Measurements from ENCODE around the gene AGT. TPM values are rescaled to one million over a fixed set of nuclear protein-coding genes. Genes with fewer than 3 reads are reported as not detected.
"Not testable (repeated sequence)": the region's sequence is repeated elsewhere in the genome, so short reads cannot be mapped to it uniquely, and the experiment has no call there.

The AGT gene
- total and polyA plus RNA-seq, 8 donors: 1.1 to 23.4 (median 8.6) TPM

GRCh38 chr1:230669543-230669942 is 44.4 kb downstream of the AGT start:
- no peak for TF ChIP-seq CTCF (IDR thresholded peaks at IDR 0.05)
- H3K9me3 ChIP-seq: no peaks in the 10 kb centered on the region
- no peak for DNase-seq
- peaks cover 0 to 8% (median 0%) of the 10 kb centered on the region in 3 donors for H3K4me1 ChIP-seq
- no peak for ATAC-seq
- no peak overlapping the region for H3K4me3 ChIP-seq
- no peaks in the 10 kb centered on the region for H3K27me3 ChIP-seq
- no peak overlapping the region for H3K27ac ChIP-seq
- FAIRE-seq: no peak
- 91 to 92% methylated on average over 8 of the region's 8 CpGs for WGBS, 2 donors
- peaks cover 0 to 28% (median 14%) of the 10 kb centered on the region in 3 donors for H3K36me3 ChIP-seq
- intact Hi-C loops (cut with DNase I): no loop called here

GRCh38 chr1:230668227-230668626 is 45.7 kb downstream of the AGT start:
- H3K36me3 ChIP-seq: peaks cover 0 to 38% (median 14%) of the 10 kb centered on the region in 3 donors
- WGBS, 2 donors: 88 to 89% methylated on average over 6 of the region's 6 CpGs
- no peak overlapping the region for H3K27ac ChIP-seq
- no peak for TF ChIP-seq CTCF (IDR thresholded peaks at IDR 0.05)
- DNase-seq (no peak), FAIRE-seq (no peak), ATAC-seq (no peak)
- no peaks in the 10 kb centered on the region for H3K9me3 ChIP-seq
- no peak overlapping the region for H3K4me3 ChIP-seq
- intact Hi-C loops (cut with DNase I): no loop called here
- H3K27me3 ChIP-seq: no peaks in the 10 kb centered on the region
- peaks cover 0 to 5% (median 0%) of the 10 kb centered on the region in 3 donors for H3K4me1 ChIP-seq

- intact Hi-C loops (cut with DNase I): no loop called here
Measured at GRCh38 chr1:230661976-230662375, 51.9 kb downstream of the AGT start.

GRCh38 chr1:230658691-230659090 is 55.2 kb downstream of the AGT start:
- no peaks in the 10 kb centered on the region for H3K4me1 ChIP-seq
- no peak overlapping the region for H3K27ac ChIP-seq
- H3K36me3 ChIP-seq: peaks cover 0 to 28% (median 0%) of the 10 kb centered on the region in 3 donors
- H3K4me3 ChIP-seq: no peak overlapping the region
- H3K27me3 ChIP-seq: no peaks in the 10 kb centered on the region
- intact Hi-C loops (cut with DNase I): no loop called here
- no peak for TF ChIP-seq CTCF (IDR thresholded peaks at IDR 0.05)
- ATAC-seq (no peak), FAIRE-seq (no peak), DNase-seq (no peak)
- no peaks in the 10 kb centered on the region for H3K9me3 ChIP-seq
- 97 to 100% methylated on average over 2 of the region's 2 CpGs for WGBS, 2 donors

More at GRCh38 chr1:230661976-230662375, 51.9 kb downstream of the AGT start:
- 79 to 82% methylated on average over 4 of the region's 4 CpGs for WGBS, 2 donors
- Histone ChIP-seq H3K4me3 (no peak overlapping the region), H3K27ac (no peak overlapping the region), H3K9me3 (no peaks in the 10 kb centered on the region), H3K27me3 (no peaks in the 10 kb centered on the region), H3K36me3 (peaks cover 0 to 45% (median 5%) of the 10 kb centered on the region in 3 donors), H3K4me1 (no peaks in the 10 kb centered on the region)
- DNase-seq (no peak), ATAC-seq (peak in 1 of 4 donors; percentile 31), FAIRE-seq (no peak)
- TF ChIP-seq CTCF (IDR thresholded peaks at IDR 0.05): no peak

GRCh38 chr1:230658103-230658502 is 55.8 kb downstream of the AGT start:
- H3K4me1 ChIP-seq; intact Hi-C loops (cut with DNase I); H3K4me3 ChIP-seq; FAIRE-seq; H3K27ac ChIP-seq; ATAC-seq; DNase-seq; H3K27me3 ChIP-seq; H3K9me3 ChIP-seq: not testable (repeated sequence)
- H3K36me3 ChIP-seq: peaks cover 0 to 23% (median 0%) of the 10 kb centered on the region in 3 donors
- 88 to 92% methylated on average over 1 of the region's 1 CpG for WGBS, 2 donors

GRCh38 chr1:230656719-230657118 is 57.2 kb downstream of the AGT start:
- FAIRE-seq; H3K27ac ChIP-seq; intact Hi-C loops (cut with DNase I); ATAC-seq; DNase-seq; H3K4me3 ChIP-seq; H3K4me1 ChIP-seq; H3K27me3 ChIP-seq; H3K9me3 ChIP-seq: not testable (repeated sequence)
- peaks cover 0 to 20% (median 0%) of the 10 kb centered on the region in 3 donors for H3K36me3 ChIP-seq
- WGBS, 2 donors: 77 to 90% methylated on average over 1 of the region's 1 CpG

Other genes with a start within 250 kb of the AGT start
- gene COG2, start 71.6 kb downstream of the AGT start, total RNA-seq: 10 to 100 TPM; 12.7 to 17.1 (median 16.0) TPM
- 10 to 100 TPM in 1 of 2 donors, 1 to 10 TPM in 1; 6.5 to 12.7 TPM for gene COG2, start 71.6 kb downstream of the AGT start, polyA plus RNA-seq
- under 1 TPM in 3 of 6 donors, not detected in 3; 0.08 to 0.73 (median 0.28) TPM for gene CAPN9, start 33.3 kb upstream of the AGT start, total RNA-seq
- not detected for gene CAPN9, start 33.3 kb upstream of the AGT start, polyA plus RNA-seq
- 10 to 100 TPM; 17.7 to 35.3 (median 22.2) TPM for gene C1orf198, start 154.4 kb upstream of the AGT start, total RNA-seq
- gene C1orf198, start 154.4 kb upstream of the AGT start, polyA plus RNA-seq: 10 to 100 TPM; 16.5 to 19.4 TPM

Measured in pancreas (tissue), 10 donors.